Osteoblast (primary cell): ENCODE results near the gene ACSM2B. TPM values are rescaled to one million over a fixed set of nuclear protein-coding genes. Genes with fewer than 3 reads are reported as not detected.
"Not testable (repeated sequence)": the region's sequence is repeated elsewhere in the genome, so short reads cannot be mapped to it uniquely, and the experiment has no call there.

Source experiments
- DNase-seq: peaks from one replicate; pipeline ENCODE4 v3.0.0; 2011; ENCODE audit warnings: low spot score, mixed read lengths; ENCODE audit not compliant: insufficient read length; ENCODE audit errors: missing footprints
- H2AFZ ChIP-seq: 2 replicates; pipeline ENCODE4 v1.6.0; 2011; ENCODE audit warnings: mild to moderate bottlenecking, low read length
- H3K27ac ChIP-seq: 2 replicates; pipeline ENCODE4 v1.5.1; 2011; ENCODE audit warnings: mild to moderate bottlenecking, low read depth, low read length, moderate library complexity
- H3K27me3 ChIP-seq: 2 replicates; pipeline ENCODE4 v1.6.0; 2012; ENCODE audit warnings: mild to moderate bottlenecking, control low read depth, inconsistent platforms, low read length, moderate library complexity; ENCODE audit not compliant: insufficient read depth
- H3K36me3 ChIP-seq: 2 replicates; pipeline ENCODE4 v1.5.1; 2011; ENCODE audit warnings: mild to moderate bottlenecking, low read length, control low read depth, moderate library complexity; ENCODE audit not compliant: insufficient read depth
- H3K4me1 ChIP-seq: 2 replicates; pipeline ENCODE4 v1.5.1; 2011; ENCODE audit warnings: mild to moderate bottlenecking, low read length, control low read depth, moderate library complexity; ENCODE audit not compliant: insufficient read depth
- H3K4me2 ChIP-seq: 2 replicates; pipeline ENCODE4 v1.6.0; 2011; ENCODE audit warnings: mild to moderate bottlenecking, low read length; ENCODE audit not compliant: insufficient read depth
- H3K4me3 ChIP-seq: fragments of 200-600 bp; sonication (generic); 3 replicates; pipeline ENCODE4 v1.5.1; 2012; ENCODE audit warnings: mild to moderate bottlenecking, low read length, inconsistent platforms; ENCODE audit not compliant: insufficient read depth
- H3K79me2 ChIP-seq: 2 replicates; pipeline ENCODE4 v1.6.0; 2012; ENCODE audit warnings: mild to moderate bottlenecking, low read length, control low read depth, inconsistent platforms; ENCODE audit not compliant: insufficient read depth
- H3K9me3 ChIP-seq: 2 replicates; pipeline ENCODE4 v1.5.1; 2011; ENCODE audit warnings: low read depth, low read length, control low read depth
- H4K20me1 ChIP-seq: 2 replicates; pipeline ENCODE4 v1.6.0; 2012; ENCODE audit warnings: mild to moderate bottlenecking, low read length, control low read depth; ENCODE audit not compliant: insufficient read depth
- total RNA-seq: library from RNA; depleted of rRNA; stranded (reverse); fragments of >200 nt; gene quantifications from 2 replicates; pipeline ENCODE4 v1.2.3, GENCODE V29; 2012
- TF ChIP-seq, protein P1 (sequence below): IDR thresholded peaks from 2 replicates; pipeline ENCODE4 v1.5.1; 2011; ENCODE audit warnings: mild to moderate bottlenecking, low read depth, low read length, moderate library complexity; ENCODE audit errors: extremely low read depth

Gene ACSM2B
- total RNA-seq, 1 donor, result not detected

DNA sequence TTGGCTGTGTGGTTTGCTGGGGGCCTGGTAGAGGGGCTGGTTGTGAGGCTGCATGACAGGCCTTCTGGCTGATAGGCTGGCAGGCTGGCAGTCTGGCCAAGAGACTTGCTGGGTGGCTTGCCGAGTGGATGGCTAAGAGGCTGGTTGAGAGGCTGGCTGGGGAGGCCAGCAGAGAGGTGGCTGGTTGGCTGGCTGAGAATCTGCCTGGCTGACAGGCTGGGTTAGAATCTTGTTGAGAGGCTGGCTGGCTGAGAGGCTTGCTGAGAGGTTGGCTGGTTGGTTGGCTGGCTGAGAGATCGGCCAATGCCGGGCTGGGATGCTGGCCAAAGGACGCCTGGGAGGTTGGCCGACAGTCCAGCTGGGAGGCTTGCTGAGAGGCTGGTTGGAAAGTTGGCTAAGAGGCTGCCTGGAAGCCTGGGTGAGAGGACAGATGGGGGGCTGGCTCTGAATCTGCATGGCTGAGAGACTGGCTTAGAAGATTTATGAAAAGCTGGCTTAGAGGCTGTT lies 35.9 kb upstream of the ACSM2B start:
- Histone ChIP-seq H3K4me2 (no peak overlapping the region), H3K27me3 (no peaks in the 10 kb centered on the region), H3K4me3 (no peak overlapping the region), H3K27ac (no peak overlapping the region), H3K4me1 (no peaks in the 10 kb centered on the region), H2AFZ (no peak overlapping the region), H4K20me1 (no peaks in the 10 kb centered on the region), H3K79me2 (no peaks in the 10 kb centered on the region), H3K36me3 (no peaks in the 10 kb centered on the region), H3K9me3 (no peaks in the 10 kb centered on the region)
- no peak for DNase-seq
- TF ChIP-seq, protein P1, sequence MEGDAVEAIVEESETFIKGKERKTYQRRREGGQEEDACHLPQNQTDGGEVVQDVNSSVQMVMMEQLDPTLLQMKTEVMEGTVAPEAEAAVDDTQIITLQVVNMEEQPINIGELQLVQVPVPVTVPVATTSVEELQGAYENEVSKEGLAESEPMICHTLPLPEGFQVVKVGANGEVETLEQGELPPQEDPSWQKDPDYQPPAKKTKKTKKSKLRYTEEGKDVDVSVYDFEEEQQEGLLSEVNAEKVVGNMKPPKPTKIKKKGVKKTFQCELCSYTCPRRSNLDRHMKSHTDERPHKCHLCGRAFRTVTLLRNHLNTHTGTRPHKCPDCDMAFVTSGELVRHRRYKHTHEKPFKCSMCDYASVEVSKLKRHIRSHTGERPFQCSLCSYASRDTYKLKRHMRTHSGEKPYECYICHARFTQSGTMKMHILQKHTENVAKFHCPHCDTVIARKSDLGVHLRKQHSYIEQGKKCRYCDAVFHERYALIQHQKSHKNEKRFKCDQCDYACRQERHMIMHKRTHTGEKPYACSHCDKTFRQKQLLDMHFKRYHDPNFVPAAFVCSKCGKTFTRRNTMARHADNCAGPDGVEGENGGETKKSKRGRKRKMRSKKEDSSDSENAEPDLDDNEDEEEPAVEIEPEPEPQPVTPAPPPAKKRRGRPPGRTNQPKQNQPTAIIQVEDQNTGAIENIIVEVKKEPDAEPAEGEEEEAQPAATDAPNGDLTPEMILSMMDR, result no peak

DNA sequence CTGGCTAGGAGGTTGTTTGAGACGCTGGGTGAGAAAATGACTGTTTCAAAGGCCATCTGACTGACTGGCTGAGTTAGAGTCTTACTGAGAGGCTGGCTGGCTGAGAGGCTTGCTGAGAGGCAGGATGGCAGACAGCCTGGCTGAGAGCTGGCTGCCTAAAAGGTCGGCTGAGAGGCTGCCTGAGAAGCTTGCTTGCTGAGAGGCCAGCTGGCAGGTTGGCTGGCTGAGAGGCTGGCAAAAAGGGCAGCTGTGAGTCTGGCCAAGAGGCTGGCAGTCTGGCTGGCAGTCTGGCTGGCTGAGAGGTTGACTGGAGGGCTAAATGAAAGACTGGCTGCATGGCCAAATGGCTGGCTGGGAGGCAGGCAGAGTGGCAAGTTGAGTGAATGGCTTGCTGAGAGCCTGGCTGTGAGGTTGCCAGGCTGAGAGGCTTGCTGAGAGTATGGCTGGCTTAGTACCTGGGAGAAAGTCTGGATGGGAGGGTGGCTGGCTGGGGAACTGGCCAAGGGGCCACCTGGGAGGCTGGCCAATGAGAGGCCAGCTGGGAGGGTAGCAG lies 35.3 kb upstream of the ACSM2B start:
- Histone ChIP-seq H3K9me3 (no peaks in the 10 kb centered on the region), H3K27me3 (no peaks in the 10 kb centered on the region), H3K4me3 (no peak overlapping the region), H3K4me2 (no peak overlapping the region), H2AFZ (no peak overlapping the region), H3K36me3 (no peaks in the 10 kb centered on the region), H3K79me2 (no peaks in the 10 kb centered on the region), H3K27ac (no peak overlapping the region), H3K4me1 (no peaks in the 10 kb centered on the region), H4K20me1 (no peaks in the 10 kb centered on the region)
- no peak for DNase-seq
- TF ChIP-seq, protein P1, result no peak

- no peaks in the 10 kb centered on the region for H4K20me1 ChIP-seq
- no peak for DNase-seq
- H2AFZ ChIP-seq, result no peak overlapping the region
- no peaks in the 10 kb centered on the region for H3K9me3 ChIP-seq
- no peak overlapping the region for H3K4me2 ChIP-seq
- H3K4me1 ChIP-seq, result no peaks in the 10 kb centered on the region
- H3K27ac ChIP-seq, result no peak overlapping the region
- no peak overlapping the region for H3K4me3 ChIP-seq
- H3K36me3 ChIP-seq, result no peaks in the 10 kb centered on the region
- H3K79me2 ChIP-seq, result no peaks in the 10 kb centered on the region
- H3K27me3 ChIP-seq, result no peaks in the 10 kb centered on the region
- TF ChIP-seq, protein P1, result no peak
Observed at GRCh38 chr16:20610892-20611349, 34.8 kb upstream of the ACSM2B start.

DNA sequence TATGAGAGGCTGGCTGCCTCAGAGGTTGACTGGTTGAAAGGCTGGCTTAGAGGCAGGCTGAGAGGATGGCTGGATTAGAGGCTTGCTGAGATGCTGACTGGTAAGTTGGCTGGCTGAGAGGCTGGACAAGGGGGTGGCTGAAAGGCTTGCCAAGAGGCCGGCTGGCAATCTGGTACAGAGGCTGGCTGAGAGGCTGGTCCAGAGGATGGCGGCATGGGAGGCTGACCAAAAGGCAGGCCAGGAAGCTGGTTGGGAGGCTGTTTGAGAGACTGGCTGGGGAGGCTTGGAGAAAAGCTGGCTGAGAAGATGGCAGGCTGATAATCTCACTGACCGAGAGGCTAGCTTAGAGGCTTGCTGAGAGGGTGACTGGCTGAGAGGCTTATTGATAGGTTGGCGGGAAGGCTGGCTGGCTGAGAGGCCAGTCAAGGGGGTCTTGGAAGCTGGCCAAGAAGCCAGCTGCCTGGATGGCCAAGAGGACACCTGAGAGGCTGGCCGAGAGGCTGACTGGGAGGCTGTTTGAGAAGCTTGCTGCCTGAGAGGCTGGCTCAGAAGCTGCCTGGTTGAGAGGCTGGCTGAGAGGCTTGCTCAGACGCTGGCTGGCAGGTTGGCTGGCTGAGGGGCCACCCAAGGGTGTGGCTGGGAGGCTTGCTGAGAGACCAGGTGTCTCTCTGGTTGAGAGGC lies 34.2 kb upstream of the ACSM2B start:
- Histone ChIP-seq H3K4me3 (no peak overlapping the region), H3K4me2 (no peak overlapping the region), H3K27ac (no peak overlapping the region), H4K20me1 (no peaks in the 10 kb centered on the region), H3K4me1 (no peaks in the 10 kb centered on the region), H3K9me3 (no peaks in the 10 kb centered on the region), H3K79me2 (no peaks in the 10 kb centered on the region), H3K36me3 (no peaks in the 10 kb centered on the region), H2AFZ (no peak overlapping the region), H3K27me3 (no peaks in the 10 kb centered on the region)
- TF ChIP-seq, protein P1, result no peak
- DNase-seq, result no peak

DNA sequence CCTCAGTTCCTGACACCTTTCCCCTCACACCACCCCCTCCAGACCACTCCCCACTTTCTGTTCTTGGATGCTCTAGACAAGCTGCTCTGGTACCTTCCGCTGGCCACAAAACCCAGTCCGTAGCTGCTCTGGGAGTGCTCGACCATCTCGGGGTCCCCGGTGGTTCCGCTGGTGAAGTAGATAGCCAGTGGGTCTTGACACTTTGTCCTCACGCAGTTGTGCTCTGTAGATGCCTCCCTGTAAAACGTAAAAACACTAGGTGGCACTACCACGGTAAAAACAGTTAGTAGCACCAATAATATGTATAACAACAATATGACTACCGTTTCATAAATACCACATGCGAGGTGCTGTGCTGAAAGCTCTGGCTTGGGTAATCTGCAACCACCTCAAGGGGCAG lies 26.0 kb upstream of the ACSM2B start:
- not testable (repeated sequence) for H3K4me2 ChIP-seq

GRCh38 chr16:20599475-20599874 lies 23.3 kb upstream of the ACSM2B start:
- H4K20me1 ChIP-seq, H3K27me3 ChIP-seq, H3K79me2 ChIP-seq, H3K9me3 ChIP-seq, H3K27ac ChIP-seq, H3K36me3 ChIP-seq, DNase-seq, H2AFZ ChIP-seq, H3K4me2 ChIP-seq, H3K4me1 ChIP-seq, H3K4me3 ChIP-seq: not testable (repeated sequence)

More for the DNA sequence above, 26.0 kb upstream of the ACSM2B start:
- not testable (repeated sequence) for H3K27me3 ChIP-seq, DNase-seq, H3K27ac ChIP-seq, H2AFZ ChIP-seq, H3K9me3 ChIP-seq, H4K20me1 ChIP-seq, H3K36me3 ChIP-seq, H3K79me2 ChIP-seq, H3K4me1 ChIP-seq, H3K4me3 ChIP-seq
